MCF 10A (cell line): ENCODE data around the gene STRIT1. TPM values are rescaled to one million over a fixed set of nuclear protein-coding genes. Genes with fewer than 3 reads are reported as not detected.

ENCODE experiments used
- BruUV-seq: library from RNA; stranded (reverse); fragments of 400-500 nt; replicated peaks from 2 replicates; lab custom pipeline; 2021; lab: Mats Ljungman, UMichigan
- CTCF ChIA-PET: fragments of 300-600 bp; sonication (Branson Sonifier 250); formaldehyde crosslinking; extraction: SDS; loops from one replicate; lab custom pipeline; 2021; ENCODE audit warnings: antibody characterized with exemption, inconsistent platforms; lab: Yijun Ruan, JAX
- POLR2A ChIA-PET: fragments of 300-600, 350-650 bp; sonication (Branson Sonifier 250); formaldehyde crosslinking; extraction: SDS; loops from one replicate; lab custom pipeline; 2020; ENCODE audit warnings: antibody characterized with exemption, inconsistent platforms; lab: Yijun Ruan, JAX
- DNase-seq: peaks from one replicate; pipeline ENCODE4 v3.0.0-alpha.2; 2018; ENCODE audit not compliant: unreplicated experiment
- H3K27ac Mint-ChIP-seq: one replicate; pipeline ENCODE4 v1.8.0; 2022; ENCODE audit warnings: mild to moderate bottlenecking, low read depth, mixed read lengths; ENCODE audit not compliant: unreplicated experiment
- H3K27me3 Mint-ChIP-seq: one replicate; pipeline ENCODE4 v1.8.0; 2022; ENCODE audit warnings: mixed read lengths; ENCODE audit not compliant: insufficient read depth, unreplicated experiment
- H3K36me3 Mint-ChIP-seq: one replicate; pipeline ENCODE4 v1.8.0; 2022; ENCODE audit warnings: mild to moderate bottlenecking, moderate library complexity, mixed read lengths; ENCODE audit not compliant: insufficient read depth, unreplicated experiment
- H3K4me1 Mint-ChIP-seq: one replicate; pipeline ENCODE4 v1.8.0; 2022; ENCODE audit warnings: mixed read lengths; ENCODE audit not compliant: insufficient read depth, unreplicated experiment
- H3K4me3 Mint-ChIP-seq: one replicate; pipeline ENCODE4 v1.8.0; 2022; ENCODE audit warnings: mild to moderate bottlenecking, moderate library complexity, mixed read lengths; ENCODE audit not compliant: unreplicated experiment
- H3K9me3 Mint-ChIP-seq: one replicate; pipeline ENCODE4 v1.8.0; 2022; ENCODE audit warnings: mixed read lengths; ENCODE audit not compliant: unreplicated experiment
- CTCF ChIP-seq: fragments of 200-600 bp; IDR thresholded peaks from one replicate; pipeline ENCODE4 v1.8.0; 2022; ENCODE audit warnings: antibody characterized with exemption, mild to moderate bottlenecking; ENCODE audit not compliant: unreplicated experiment
- intact Hi-C: fragments of 100-400 bp; cut with micrococcal nuclease; formaldehyde crosslinking; loops from 2 replicates; pipeline ENCODE4 v1.14.1; 2022
- total RNA-seq: library from RNA; stranded (reverse); gene quantifications from 2 replicates; pipeline ENCODE4 v1.2.3, GENCODE V29; 2022

STRIT1 gene
- total RNA-seq, 1 experiment from 2014 or later: not detected

- H3K9me3 Mint-ChIP-seq: no peaks in the 10 kb centered on the region
- intact Hi-C loops: no loop called here
- no peak for DNase-seq
- ChIA-PET POLR2A (interaction anchor here (0.7 kb wide), 1 partner anchor 196 kb away, joined by 3 read pairs; no protein-coding TSS in a partner anchor), CTCF (interaction anchor here (0.5 to 0.8 kb wide), 3 partner anchors 23 to 325 kb away, joined by 3 to 4 read pairs (median 3); no protein-coding TSS in a partner anchor)
- H3K36me3 Mint-ChIP-seq: no peaks in the 10 kb centered on the region
- H3K27me3 Mint-ChIP-seq: no peaks in the 10 kb centered on the region
- H3K27ac Mint-ChIP-seq: no peak overlapping the region
- H3K4me1 Mint-ChIP-seq: no peaks in the 10 kb centered on the region
- BruUV-seq: no TSS peak
- H3K4me3 Mint-ChIP-seq: no peak overlapping the region
- TF ChIP-seq CTCF: no peak
Measured at GRCh38 chr3:155297100-155297499, 3.6 kb upstream of the STRIT1 start.

- CTCF ChIA-PET: interaction anchor here (0.5 to 0.6 kb wide), 3 partner anchors 24 to 324 kb away, joined by 3 to 4 read pairs (median 3); no protein-coding TSS in a partner anchor
- H3K27ac Mint-ChIP-seq: no peak overlapping the region
Measured at GRCh38 chr3:155296413-155296812, 2.9 kb upstream of the STRIT1 start.

DNA sequence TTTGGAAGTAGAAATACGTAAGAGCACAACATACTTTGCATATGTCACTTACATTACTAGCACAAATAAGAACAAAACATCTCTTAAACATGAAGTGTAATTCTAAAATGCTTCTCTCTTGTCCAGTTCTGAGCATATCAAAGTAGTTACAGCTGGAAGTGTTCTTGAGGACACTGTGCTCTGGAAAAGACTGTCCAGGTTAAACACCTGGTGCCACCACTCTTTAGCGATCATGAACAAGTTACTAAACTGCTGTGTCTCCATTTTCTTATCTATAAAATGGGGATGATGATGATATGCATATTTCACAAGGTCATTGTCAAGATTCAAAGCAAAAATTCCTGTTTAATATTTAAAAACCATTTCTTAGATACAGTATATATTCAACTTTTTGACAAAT is 790 bp downstream of the STRIT1 start:
- Mint-ChIP-seq H3K36me3 (no peaks in the 10 kb centered on the region), H3K4me1 (no peaks in the 10 kb centered on the region), H3K4me3 (no peak overlapping the region), H3K27ac (no peak overlapping the region), H3K9me3 (no peaks in the 10 kb centered on the region), H3K27me3 (no peaks in the 10 kb centered on the region)
- no peak for TF ChIP-seq CTCF
- CTCF ChIA-PET: no interaction called here
- no TSS peak for BruUV-seq
- POLR2A ChIA-PET: no interaction called here
- no peak for DNase-seq
- intact Hi-C loops: no loop called here

More at GRCh38 chr3:155296413-155296812, 2.9 kb upstream of the STRIT1 start:
- POLR2A ChIA-PET: no interaction called here
- Mint-ChIP-seq H3K9me3 (no peaks in the 10 kb centered on the region), H3K36me3 (no peaks in the 10 kb centered on the region), H3K4me3 (no peak overlapping the region), H3K4me1 (no peaks in the 10 kb centered on the region), H3K27me3 (no peaks in the 10 kb centered on the region)
- TF ChIP-seq CTCF: no peak
- DNase-seq: no peak
- no TSS peak for BruUV-seq
- intact Hi-C loops: no loop called here

DNA sequence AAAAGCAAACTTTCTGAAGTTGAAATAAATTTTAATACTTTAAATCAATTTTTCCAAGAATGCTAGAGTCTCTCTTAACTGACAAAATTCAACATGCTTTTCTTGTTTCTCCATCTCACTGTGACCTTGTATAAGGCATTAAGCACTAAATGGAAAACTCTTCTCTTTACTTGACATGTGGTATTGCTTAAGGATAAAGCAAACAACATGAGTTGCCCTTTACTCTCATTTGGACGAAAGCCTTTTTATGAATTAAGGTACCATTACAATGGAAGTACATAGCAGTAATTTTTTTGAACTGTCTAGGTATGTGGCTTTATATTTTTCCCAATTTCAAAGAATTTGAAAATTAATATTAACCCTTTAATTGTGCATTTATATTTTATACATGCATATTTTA is 1.4 kb downstream of the STRIT1 start:
- intact Hi-C loops: no loop called here
- ChIA-PET CTCF (no interaction called here), POLR2A (no interaction called here)
- Mint-ChIP-seq H3K27ac (no peak overlapping the region), H3K9me3 (no peaks in the 10 kb centered on the region), H3K27me3 (no peaks in the 10 kb centered on the region), H3K4me3 (no peak overlapping the region), H3K4me1 (no peaks in the 10 kb centered on the region), H3K36me3 (no peaks in the 10 kb centered on the region)
- TF ChIP-seq CTCF: no peak
- BruUV-seq: no TSS peak
- no peak for DNase-seq
